ENCODE measurements around the gene POLR1E.

- no peak for TF ChIP-seq EZH2 (IDR thresholded peaks at IDR 0.05; ENCODE audit: borderline replicate concordance, low read depth, low read length)
- no peak for TF ChIP-seq RCOR1 (IDR thresholded peaks at IDR 0.05; ENCODE audit: borderline replicate concordance in 1 of 2, low read depth in 2 of 2, low read length in 2 of 2)
- TF ChIP-seq TCF7 (IDR thresholded peaks at IDR 0.05; ENCODE audit: borderline replicate concordance) = no peak
- no peak for TF ChIP-seq CTCF (IDR thresholded peaks at IDR 0.05 in 2 of 3, conservative IDR thresholded peaks at IDR 0.05 in 1 of 3; ENCODE audit: insufficient read depth in 2 of 3, low read depth in 1 of 3, low read length in 3 of 3)
Observed at GRCh38 chr9:37528652-37529471, 43.1 kb downstream of the POLR1E start.

Measured in K562 (cell line).